K562 (cell line): Measurements from ENCODE around the gene RSRP1. TPM values are rescaled to one million over a fixed set of nuclear protein-coding genes. Genes with fewer than 3 reads are reported as not detected.

ENCODE experiments used
- CREB1 ChIP-seq, 2 experiments: sonication (generic) in 1 of 2; formaldehyde crosslinking in 1 of 2; IDR thresholded peaks; 2 replicates each; pipeline versions ENCODE4 v1.6.1 to v1.8.0; 2012 to 2022; ENCODE audit warnings: inconsistent platforms in 1 of 2, mild to moderate bottlenecking in 1 of 2, missing genetic modification reagents in 1 of 2, moderate library complexity in 1 of 2
- FIP1L1 ChIP-seq: fragments of 200-400 bp; formaldehyde crosslinking; IDR thresholded peaks from 2 replicates; pipeline ENCODE4 v1.6.1; 2018; ENCODE audit warnings: mild to moderate bottlenecking, low read depth, low read length; ENCODE audit not compliant: poor library complexity, severe bottlenecking
- GTF2A2 ChIP-seq: IDR thresholded peaks from 2 replicates; pipeline ENCODE4 v1.6.1; 2016; ENCODE audit warnings: mild to moderate bottlenecking, missing genetic modification characterization, missing compliant biosample characterization
- MAFK ChIP-seq: IDR thresholded peaks from 2 replicates; pipeline ENCODE4 v1.6.1; 2011; ENCODE audit warnings: low read length, improper control_type of control experiment
- NFATC3 ChIP-seq: fragments of 450-650 bp; IDR thresholded peaks from 2 replicates; pipeline ENCODE4 v1.6.1; 2017; ENCODE audit warnings: mild to moderate bottlenecking
- PHB ChIP-seq: fragments of 250-450 bp; sonication (Bioruptor Pico); IDR thresholded peaks from 2 replicates; pipeline ENCODE4 v1.5.0; 2021
- SAFB ChIP-seq: fragments of 200-400 bp; formaldehyde crosslinking; IDR thresholded peaks from 2 replicates; pipeline ENCODE4 v1.6.1; 2017; ENCODE audit warnings: low read depth, low read length, borderline replicate concordance
- SMAD2 ChIP-seq: fragments of 150-350 bp; IDR thresholded peaks from 2 replicates; pipeline ENCODE4 v1.6.1; 2014; ENCODE audit warnings: low read depth, mild to moderate bottlenecking, low read length
- TCFL5 ChIP-seq: fragments of 250-450 bp; sonication (Bioruptor Pico); conservative IDR thresholded peaks from 2 replicates; pipeline ENCODE4 v1.6.1; 2021; ENCODE audit warnings: mild to moderate bottlenecking, moderate library complexity, matching md5 sums
- U2AF2 ChIP-seq: fragments of 200-400 bp; formaldehyde crosslinking; optimal IDR thresholded peaks from 2 replicates; pipeline ENCODE3; 2017; ENCODE audit warnings: low read depth, mild to moderate bottlenecking, low read length
- ZNF444 ChIP-seq: fragments of 250-450 bp; sonication (Bioruptor Pico); IDR thresholded peaks from 2 replicates; pipeline ENCODE4 v1.4.0; 2020; ENCODE audit warnings: mild to moderate bottlenecking, moderate library complexity
- polyA plus RNA-seq, 8 experiments: library from polyadenylated mRNA; depleted of rRNA in 4 of 8; stranded (reverse) in 5 of 8; unstranded in 3 of 8; fragments of >200 nt; fragmentation: Nextera tagmentation in 2 of 8; fragmentation: Illumina TruSeq in 1 of 8; extraction: Ambion mirVana in 2 of 8; extraction: Trizol in 1 of 8; gene quantifications; 2 replicates each; pipeline versions ENCODE4 v1.2.1 to v1.2.3, GENCODE V29; 2011 to 2014; ENCODE audit warnings: inconsistent platforms in 1 of 8, missing spikeins in 1 of 8
- total RNA-seq, 7 experiments: library from RNA; depleted of rRNA in 6 of 7; stranded (reverse); fragments of >200 nt in 6 of 7; fragmentation: Illumina TruSeq in 2 of 7; extraction: Trizol in 2 of 7; gene quantifications; 2 replicates each; pipeline versions ENCODE4 v1.2.1 to v1.2.3, GENCODE V29; 2011 to 2021; ENCODE audit warnings: low replicate concordance in 1 of 7
- TF ChIP-seq, protein P1 (sequence below), 2 experiments: IDR thresholded peaks; 2 replicates each; pipeline ENCODE4 v1.6.1; 2011; ENCODE audit warnings: borderline replicate concordance in 1 of 2, control low read depth in 1 of 2, low read depth in 1 of 2, low read length in 1 of 2, mild to moderate bottlenecking in 1 of 2, mixed read lengths in 1 of 2, moderate library complexity in 1 of 2; ENCODE audit not compliant: insufficient read depth in 1 of 2, insufficient read length in 1 of 2, poor library complexity in 1 of 2, severe bottlenecking in 1 of 2; ENCODE audit errors: extremely low read depth in 1 of 2
- TF ChIP-seq, protein P2 (sequence below): fragments of 450-650 bp; formaldehyde crosslinking; IDR thresholded peaks from 2 replicates; pipeline ENCODE4 v1.4.0; 2020; ENCODE audit warnings: mild to moderate bottlenecking, moderate library complexity
- TF ChIP-seq, protein P3 (sequence below), 2 experiments: IDR thresholded peaks; 2 replicates each; pipeline ENCODE4 v1.6.1; 2012; ENCODE audit warnings: improper control_type of control experiment in 2 of 2, low read depth in 2 of 2, low read length in 2 of 2, borderline replicate concordance in 1 of 2
- TF ChIP-seq, protein P4 (sequence below), 2 experiments: fragments of 200-800 bp in 1 of 2; sonication (Bioruptor generic) in 1 of 2; sonication (generic) in 1 of 2; formaldehyde crosslinking in 1 of 2; IDR thresholded peaks in 1 of 2; conservative IDR thresholded peaks in 1 of 2; 2 replicates each; pipeline versions ENCODE4 v1.5.0 to v1.6.1; 2016 to 2020; ENCODE audit warnings: missing compliant biosample characterization in 1 of 2, missing genetic modification characterization in 1 of 2, missing genetic modification reagents in 1 of 2

The RSRP1 gene
- total and polyA plus RNA-seq, 9 of the 15 experiments (the other 6 are each of a cell fraction or from before 2014, with no cell fraction given): 27.2 to 283 (median 146) TPM

DNA sequence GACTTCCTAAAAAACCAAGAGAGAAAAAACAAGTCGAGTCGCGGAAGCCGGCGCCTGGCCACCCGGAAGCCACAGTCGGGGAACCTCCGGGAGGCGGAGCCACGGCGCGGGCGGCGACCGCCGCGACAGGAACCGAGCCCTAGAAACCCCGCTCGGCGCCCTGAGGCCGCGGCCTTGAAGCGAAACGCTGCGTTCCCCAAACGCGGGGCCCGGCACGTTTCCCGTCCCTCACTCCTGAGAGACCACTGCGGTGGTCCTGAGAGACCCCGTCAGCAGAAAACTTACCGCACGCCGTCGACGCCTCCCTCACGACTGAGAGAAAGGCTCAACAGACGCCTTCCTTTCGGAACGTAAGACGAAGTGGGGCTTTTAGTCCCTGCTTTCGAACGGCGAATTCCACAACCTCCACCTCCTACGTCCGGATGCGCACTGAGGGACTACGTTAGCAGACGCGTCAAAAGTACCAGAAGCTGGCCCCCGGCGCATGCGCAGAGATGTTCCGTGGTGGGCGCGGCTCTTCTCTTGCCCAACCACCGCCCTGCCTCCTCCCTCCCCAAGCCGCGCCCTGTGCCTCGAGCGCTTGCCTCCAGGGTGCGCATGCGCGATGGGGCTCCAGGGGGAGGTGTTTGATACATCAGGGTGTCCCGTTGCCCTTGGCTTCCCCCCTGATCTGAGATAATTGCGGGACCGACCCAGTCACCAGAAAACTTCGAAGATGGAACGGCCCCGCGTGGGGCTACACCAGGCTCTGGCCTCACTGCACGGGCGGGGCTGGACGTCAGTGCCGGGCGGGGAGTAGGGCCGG, at the start of gene RSRP1 (continued):
- no peak; the same call in 1 of the 2 replicates for TF ChIP-seq SMAD2
- peak; percentile 79 for TF ChIP-seq CREB1 (IDR thresholded peaks at IDR 0.05)
- peak; percentile 85 for TF ChIP-seq CREB1 (CRISPR knock-in tag; IDR thresholded peaks at IDR 0.05)
- TF ChIP-seq, protein P1, sequence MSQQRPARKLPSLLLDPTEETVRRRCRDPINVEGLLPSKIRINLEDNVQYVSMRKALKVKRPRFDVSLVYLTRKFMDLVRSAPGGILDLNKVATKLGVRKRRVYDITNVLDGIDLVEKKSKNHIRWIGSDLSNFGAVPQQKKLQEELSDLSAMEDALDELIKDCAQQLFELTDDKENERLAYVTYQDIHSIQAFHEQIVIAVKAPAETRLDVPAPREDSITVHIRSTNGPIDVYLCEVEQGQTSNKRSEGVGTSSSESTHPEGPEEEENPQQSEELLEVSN (IDR thresholded peaks at IDR 0.05; ENCODE audit: borderline replicate concordance in 1 of 2, extremely low read depth in 1 of 2, insufficient read depth in 1 of 2, insufficient read length in 1 of 2, low read depth in 1 of 2, low read length in 1 of 2, poor library complexity in 1 of 2, severe bottlenecking in 1 of 2): peak in 1 of 2 experiments; percentile 59
- TF ChIP-seq, protein P2, sequence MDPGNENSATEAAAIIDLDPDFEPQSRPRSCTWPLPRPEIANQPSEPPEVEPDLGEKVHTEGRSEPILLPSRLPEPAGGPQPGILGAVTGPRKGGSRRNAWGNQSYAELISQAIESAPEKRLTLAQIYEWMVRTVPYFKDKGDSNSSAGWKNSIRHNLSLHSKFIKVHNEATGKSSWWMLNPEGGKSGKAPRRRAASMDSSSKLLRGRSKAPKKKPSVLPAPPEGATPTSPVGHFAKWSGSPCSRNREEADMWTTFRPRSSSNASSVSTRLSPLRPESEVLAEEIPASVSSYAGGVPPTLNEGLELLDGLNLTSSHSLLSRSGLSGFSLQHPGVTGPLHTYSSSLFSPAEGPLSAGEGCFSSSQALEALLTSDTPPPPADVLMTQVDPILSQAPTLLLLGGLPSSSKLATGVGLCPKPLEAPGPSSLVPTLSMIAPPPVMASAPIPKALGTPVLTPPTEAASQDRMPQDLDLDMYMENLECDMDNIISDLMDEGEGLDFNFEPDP (CRISPR knock-in tag): peak; percentile 90; the same call in 1 of the 2 replicates
- TF ChIP-seq PHB (CRISPR knock-in tag): peak; percentile 91; the same call in 1 of the 2 replicates
- TF ChIP-seq U2AF2: no peak
- TF ChIP-seq, protein P3, sequence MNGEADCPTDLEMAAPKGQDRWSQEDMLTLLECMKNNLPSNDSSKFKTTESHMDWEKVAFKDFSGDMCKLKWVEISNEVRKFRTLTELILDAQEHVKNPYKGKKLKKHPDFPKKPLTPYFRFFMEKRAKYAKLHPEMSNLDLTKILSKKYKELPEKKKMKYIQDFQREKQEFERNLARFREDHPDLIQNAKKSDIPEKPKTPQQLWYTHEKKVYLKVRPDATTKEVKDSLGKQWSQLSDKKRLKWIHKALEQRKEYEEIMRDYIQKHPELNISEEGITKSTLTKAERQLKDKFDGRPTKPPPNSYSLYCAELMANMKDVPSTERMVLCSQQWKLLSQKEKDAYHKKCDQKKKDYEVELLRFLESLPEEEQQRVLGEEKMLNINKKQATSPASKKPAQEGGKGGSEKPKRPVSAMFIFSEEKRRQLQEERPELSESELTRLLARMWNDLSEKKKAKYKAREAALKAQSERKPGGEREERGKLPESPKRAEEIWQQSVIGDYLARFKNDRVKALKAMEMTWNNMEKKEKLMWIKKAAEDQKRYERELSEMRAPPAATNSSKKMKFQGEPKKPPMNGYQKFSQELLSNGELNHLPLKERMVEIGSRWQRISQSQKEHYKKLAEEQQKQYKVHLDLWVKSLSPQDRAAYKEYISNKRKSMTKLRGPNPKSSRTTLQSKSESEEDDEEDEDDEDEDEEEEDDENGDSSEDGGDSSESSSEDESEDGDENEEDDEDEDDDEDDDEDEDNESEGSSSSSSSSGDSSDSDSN (IDR thresholded peaks at IDR 0.05; ENCODE audit: borderline replicate concordance in 1 of 2, low read depth in 2 of 2, low read length in 2 of 2): peak; percentile 8 to 77; a peak in 2 of 4 replicates
- no peak; the same call in none of the 2 replicates for TF ChIP-seq MAFK
- TF ChIP-seq, protein P4, sequence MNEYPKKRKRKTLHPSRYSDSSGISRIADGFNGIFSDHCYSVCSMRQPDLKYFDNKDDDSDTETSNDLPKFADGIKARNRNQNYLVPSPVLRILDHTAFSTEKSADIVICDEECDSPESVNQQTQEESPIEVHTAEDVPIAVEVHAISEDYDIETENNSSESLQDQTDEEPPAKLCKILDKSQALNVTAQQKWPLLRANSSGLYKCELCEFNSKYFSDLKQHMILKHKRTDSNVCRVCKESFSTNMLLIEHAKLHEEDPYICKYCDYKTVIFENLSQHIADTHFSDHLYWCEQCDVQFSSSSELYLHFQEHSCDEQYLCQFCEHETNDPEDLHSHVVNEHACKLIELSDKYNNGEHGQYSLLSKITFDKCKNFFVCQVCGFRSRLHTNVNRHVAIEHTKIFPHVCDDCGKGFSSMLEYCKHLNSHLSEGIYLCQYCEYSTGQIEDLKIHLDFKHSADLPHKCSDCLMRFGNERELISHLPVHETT (CRISPR knock-in tag; conservative IDR thresholded peaks at IDR 0.05 in 1 of 2, IDR thresholded peaks at IDR 0.05 in 1 of 2): no peak
- peak; percentile 81 for TF ChIP-seq FIP1L1
- peak; percentile 39; the same call in 1 of the 2 replicates for TF ChIP-seq SAFB
- TF ChIP-seq NFATC3: no peak
- peak; percentile 74; the same call in 1 of the 2 replicates for TF ChIP-seq ZNF444
- TF ChIP-seq TCFL5 (CRISPR knock-in tag): 0 out of 2 replicates have a peak, but pooled peaks have one; percentile 8
- TF ChIP-seq GTF2A2 (tag): no peak
